ENCODE data around the gene WDR11. TPM values are rescaled to one million over a fixed set of nuclear protein-coding genes. Genes with fewer than 3 reads are reported as not detected.

WDR11 gene
- total RNA-seq, 1 donor from 2014 or later = 70.9 TPM

- H3K9me3 ChIP-seq (ENCODE audit: low read depth) = no peaks in the 10 kb centered on the region
- no peak overlapping the region for H3K4me2 ChIP-seq
- H3K4me3 ChIP-seq = no peak overlapping the region
- Mint-ChIP-seq H3K36me3 (no peaks in the 10 kb centered on the region), H3K27ac (no peak overlapping the region), H3K4me1 (peaks cover 12% of the 10 kb centered on the region), H3K27me3 (ENCODE audit: insufficient read depth, low read depth) (peaks cover 5% of the 10 kb centered on the region), H3K9me3 (no peaks in the 10 kb centered on the region), H3K4me3 (no peak overlapping the region)
- H3K9ac ChIP-seq = no peak overlapping the region
- H3K27ac ChIP-seq = no peak overlapping the region
- no peak for DNase-seq (ENCODE audit: low spot score)
- H3K27me3 ChIP-seq = no peaks in the 10 kb centered on the region
- peaks cover 12% of the 10 kb centered on the region for H3K4me1 ChIP-seq
- no peak for TF ChIP-seq EZH2 (IDR thresholded peaks at IDR 0.05)
- no peak for TF ChIP-seq CTCF (IDR thresholded peaks at IDR 0.05)
- no peak for TF ChIP-seq EZH2phosphoT487 (IDR thresholded peaks at IDR 0.05)
- no peaks in the 10 kb centered on the region for H3K79me2 ChIP-seq (ENCODE audit: low read depth)
- H3K36me3 ChIP-seq = no peaks in the 10 kb centered on the region
- no peak overlapping the region for H2AFZ ChIP-seq (replicated peaks)
- H3F3A ChIP-seq (ENCODE audit: low read depth) = no peaks in the 10 kb centered on the region
- no peaks in the 10 kb centered on the region for H4K20me1 ChIP-seq (ENCODE audit: low read depth)
These were observed 17.8 kb upstream of the WDR11 start for GRCh38 chr10:120833222-120833928.

GRCh38 chr10:120835603-120836002, 15.6 kb upstream of the WDR11 start:
- peaks cover 5% of the 10 kb centered on the region for H3K27me3 Mint-ChIP-seq (ENCODE audit: insufficient read depth, low read depth)

GRCh38 chr10:120838941-120839340, 12.2 kb upstream of the WDR11 start:
- H3K36me3 Mint-ChIP-seq = no peaks in the 10 kb centered on the region
- no peak overlapping the region for H3K4me2 ChIP-seq

More at GRCh38 chr10:120835603-120836002, 15.6 kb upstream of the WDR11 start:
- H3K27ac ChIP-seq = no peak overlapping the region
- H3K4me1 Mint-ChIP-seq = peaks cover 12% of the 10 kb centered on the region
- no peak overlapping the region for H2AFZ ChIP-seq (replicated peaks)
- no peak overlapping the region for H3K4me3 Mint-ChIP-seq
- no peak for TF ChIP-seq EZH2phosphoT487 (IDR thresholded peaks at IDR 0.05)
- no peak for TF ChIP-seq CTCF (IDR thresholded peaks at IDR 0.05)
- no peak for TF ChIP-seq EZH2 (IDR thresholded peaks at IDR 0.05)
- no peaks in the 10 kb centered on the region for H3K79me2 ChIP-seq (ENCODE audit: low read depth)
- H3K36me3 ChIP-seq = no peaks in the 10 kb centered on the region
- H3F3A ChIP-seq (ENCODE audit: low read depth) = no peaks in the 10 kb centered on the region
- no peaks in the 10 kb centered on the region for H3K9me3 Mint-ChIP-seq
- H3K27ac Mint-ChIP-seq = no peak overlapping the region
- H3K4me3 ChIP-seq = no peak overlapping the region
- H3K9ac ChIP-seq = no peak overlapping the region
- no peaks in the 10 kb centered on the region for H3K9me3 ChIP-seq (ENCODE audit: low read depth)
- no peak for DNase-seq (ENCODE audit: low spot score)
- H3K27me3 ChIP-seq = no peaks in the 10 kb centered on the region
- peaks cover 12% of the 10 kb centered on the region for H3K4me1 ChIP-seq
- H3K36me3 Mint-ChIP-seq = no peaks in the 10 kb centered on the region
- no peak overlapping the region for H3K4me2 ChIP-seq
- H4K20me1 ChIP-seq (ENCODE audit: low read depth) = no peaks in the 10 kb centered on the region

More at GRCh38 chr10:120838941-120839340, 12.2 kb upstream of the WDR11 start:
- no peaks in the 10 kb centered on the region for H3K36me3 ChIP-seq
- H3K9me3 ChIP-seq (ENCODE audit: low read depth) = no peaks in the 10 kb centered on the region
- Mint-ChIP-seq H3K4me1 (peaks cover 7% of the 10 kb centered on the region), H3K27ac (peak overlapping the region; percentile 6), H3K4me3 (no peak overlapping the region), H3K27me3 (ENCODE audit: insufficient read depth, low read depth) (peaks cover 3% of the 10 kb centered on the region), H3K9me3 (no peaks in the 10 kb centered on the region)
- no peaks in the 10 kb centered on the region for H3K27me3 ChIP-seq
- H3K4me3 ChIP-seq = no peak overlapping the region
- TF ChIP-seq CTCF (IDR thresholded peaks at IDR 0.05) (no peak), EZH2phosphoT487 (IDR thresholded peaks at IDR 0.05) (no peak), EZH2 (IDR thresholded peaks at IDR 0.05) (no peak)
- H3K27ac ChIP-seq = no peak overlapping the region
- no peak overlapping the region for H2AFZ ChIP-seq (replicated peaks)
- H4K20me1 ChIP-seq (ENCODE audit: low read depth) = no peaks in the 10 kb centered on the region
- H3K79me2 ChIP-seq (ENCODE audit: low read depth) = no peaks in the 10 kb centered on the region
- no peak for DNase-seq (ENCODE audit: low spot score)
- H3F3A ChIP-seq (ENCODE audit: low read depth) = no peaks in the 10 kb centered on the region
- H3K4me1 ChIP-seq = peaks cover 12% of the 10 kb centered on the region
- H3K9ac ChIP-seq = no peak overlapping the region
